NOMO-1 treated with dmso at 0.1 percent for 144 hours (cell line): ENCODE results near the gene SECISBP2.

Experiments
- DNase-seq: peaks from one replicate; lab custom pipeline; 2025; ENCODE audit not compliant: unreplicated experiment; lab: John Stamatoyannopoulos, UW

SECISBP2 gene

GRCh38 chr9:89345476-89345875 lies 27.2 kb downstream of the SECISBP2 start:
- DNase-seq = no peak

- DNase-seq = no peak
Observed at GRCh38 chr9:89346696-89347095, 28.4 kb downstream of the SECISBP2 start.

GRCh38 chr9:89347651-89348050 lies 29.4 kb downstream of the SECISBP2 start:
- no peak for DNase-seq

GRCh38 chr9:89349607-89350006 lies 31.3 kb downstream of the SECISBP2 start:
- DNase-seq = no peak

GRCh38 chr9:89350988-89351557 lies 32.8 kb downstream of the SECISBP2 start:
- DNase-seq = no peak

GRCh38 chr9:89351584-89352300 lies 33.4 kb downstream of the SECISBP2 start:
- peak; percentile 1 for DNase-seq

- DNase-seq = no peak
Observed at GRCh38 chr9:89352451-89352850, 34.2 kb downstream of the SECISBP2 start.

GRCh38 chr9:89352874-89353649 lies 34.8 kb downstream of the SECISBP2 start:
- DNase-seq = no peak

GRCh38 chr9:89353989-89354388 lies 35.7 kb downstream of the SECISBP2 start:
- no peak for DNase-seq

GRCh38 chr9:89354471-89354870 lies 36.2 kb downstream of the SECISBP2 start:
- no peak for DNase-seq

GRCh38 chr9:89356782-89357181 lies 38.5 kb downstream of the SECISBP2 start:
- DNase-seq = no peak

GRCh38 chr9:89357331-89358197 lies 39.3 kb downstream of the SECISBP2 start:
- no peak for DNase-seq

- DNase-seq = no peak
Observed at GRCh38 chr9:89358376-89358916, 40.1 kb downstream of the SECISBP2 start.

GRCh38 chr9:89358985-89359384 lies 40.7 kb downstream of the SECISBP2 start:
- no peak for DNase-seq

GRCh38 chr9:89359751-89360261 lies 41.5 kb downstream of the SECISBP2 start:
- no peak for DNase-seq

GRCh38 chr9:89360465-89360864 lies 42.2 kb downstream of the SECISBP2 start:
- no peak for DNase-seq

GRCh38 chr9:89361031-89361430 lies 42.7 kb downstream of the SECISBP2 start:
- DNase-seq = no peak

GRCh38 chr9:89361816-89362646 lies 43.7 kb downstream of the SECISBP2 start:
- no peak for DNase-seq

GRCh38 chr9:89362647-89363310 lies 44.5 kb downstream of the SECISBP2 start:
- no peak for DNase-seq
